Muscle layer of colon (tissue), 2 donors: ENCODE results near the gene MYO16.

Experiments
- H3K27ac ChIP-seq: one replicate; pipeline ENCODE4 v1.7.0; 2013; ENCODE audit warnings: low read depth, mild to moderate bottlenecking, low read length, moderate library complexity
- H3K27me3 ChIP-seq, 2 donors: one replicate each; pipeline ENCODE4 v1.7.0; 2013; ENCODE audit warnings: low read length in 2 of 2, mild to moderate bottlenecking in 2 of 2; ENCODE audit not compliant: insufficient read depth in 2 of 2, control insufficient read depth in 1 of 2
- H3K36me3 ChIP-seq: one replicate; pipeline ENCODE4 v1.7.0; 2013; ENCODE audit warnings: mild to moderate bottlenecking, low read length; ENCODE audit not compliant: insufficient read depth
- H3K4me1 ChIP-seq: one replicate; pipeline ENCODE4 v1.7.0; 2013; ENCODE audit warnings: mild to moderate bottlenecking, low read length; ENCODE audit not compliant: insufficient read depth
- H3K4me3 ChIP-seq, 2 donors: one replicate each; pipeline ENCODE4 v1.7.0; 2013; ENCODE audit warnings: low read length in 2 of 2, low read depth in 1 of 2, mild to moderate bottlenecking in 1 of 2, moderate library complexity in 1 of 2
- H3K9ac ChIP-seq: one replicate; pipeline ENCODE4 v1.7.0; 2013; ENCODE audit warnings: low read length
- H3K9me3 ChIP-seq: one replicate; pipeline ENCODE4 v1.7.0; 2013; ENCODE audit warnings: mild to moderate bottlenecking, low read length
- donor health status: abdominal sarcoma.
- donor health status: Adenocarcinoma of cecum.

The MYO16 gene

DNA sequence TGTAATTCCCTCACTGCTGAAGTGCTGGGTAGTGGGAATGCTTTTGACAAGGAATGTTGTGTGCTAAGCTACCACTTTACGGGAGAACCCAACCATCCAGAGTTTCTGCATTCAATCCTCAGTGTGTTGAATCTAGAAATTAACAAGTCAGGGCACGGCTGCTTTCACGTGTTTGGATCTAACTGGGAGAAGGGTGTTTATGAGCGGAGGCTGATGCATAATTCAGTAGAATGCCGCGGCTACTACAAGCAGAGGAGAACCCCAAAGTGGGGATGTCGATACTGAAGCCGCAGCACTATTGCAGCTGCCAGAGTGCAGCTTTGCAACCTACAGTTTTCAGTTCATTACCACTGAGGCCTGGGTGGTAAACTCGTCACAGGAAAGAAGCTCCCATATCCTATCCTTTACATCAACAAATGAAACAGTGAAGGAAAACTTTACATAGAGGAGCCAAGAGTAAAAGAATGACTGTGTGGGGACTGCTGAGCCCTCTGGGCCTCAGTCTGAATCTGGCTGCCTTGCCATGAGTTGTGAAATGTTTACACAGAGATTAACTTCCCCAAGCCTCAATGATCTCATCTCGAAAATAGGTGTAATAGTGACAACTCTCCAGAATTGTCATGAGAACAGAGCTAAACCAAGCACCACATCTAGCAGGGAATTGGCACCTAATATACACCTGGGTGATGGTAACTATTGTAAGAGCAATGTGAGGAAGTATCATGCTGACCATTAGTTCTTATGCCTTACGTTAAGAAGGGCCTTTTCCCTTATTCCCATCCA lies 531.7 kb downstream of the MYO16 start:
- Histone ChIP-seq H3K9ac (no peak overlapping the region), H3K9me3 (no peaks in the 10 kb centered on the region), H3K36me3 (no peaks in the 10 kb centered on the region), H3K27ac (no peak overlapping the region), H3K4me3 (no peak overlapping the region), H3K27me3 (no peaks in the 10 kb centered on the region), H3K4me1 (peaks cover 4% of the 10 kb centered on the region)

DNA sequence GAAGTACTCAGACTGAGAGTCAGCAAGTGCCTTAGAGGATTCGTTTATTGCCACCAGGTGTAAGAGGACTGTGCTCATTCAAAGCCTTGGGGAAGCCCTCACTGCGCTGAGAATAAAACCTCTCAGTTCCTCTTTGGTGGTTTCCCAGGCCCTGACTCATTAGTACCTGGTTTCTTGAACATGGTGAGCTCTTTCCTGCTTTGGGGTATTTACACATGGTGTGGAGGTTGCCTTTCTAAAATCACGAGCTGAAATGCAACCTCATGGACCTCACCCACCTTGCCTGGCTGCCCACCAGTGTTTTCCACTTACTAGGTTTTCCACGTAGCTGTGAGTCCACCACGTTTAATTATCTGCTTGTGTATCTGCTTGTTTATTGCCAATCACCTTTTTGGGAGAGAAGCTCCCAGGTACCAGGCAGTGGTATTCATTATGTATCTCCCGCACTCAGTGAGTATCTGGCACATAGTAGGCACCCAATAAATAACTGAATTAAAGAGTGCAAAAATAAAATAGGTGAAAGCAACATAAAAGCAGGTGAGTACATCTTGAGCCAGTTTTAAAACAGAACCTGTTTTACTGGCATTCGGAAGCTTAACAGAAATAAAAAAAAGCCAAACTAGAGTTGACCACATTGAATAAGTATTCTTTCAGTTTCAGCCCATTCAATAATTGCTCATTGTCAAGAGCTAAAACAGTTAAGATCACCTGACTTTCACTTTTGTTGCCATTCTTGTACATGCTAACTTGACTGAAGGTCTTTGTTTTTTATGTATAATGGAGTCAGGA lies 533.0 kb downstream of the MYO16 start:
- Histone ChIP-seq H3K9ac (no peak overlapping the region), H3K9me3 (no peaks in the 10 kb centered on the region), H3K27me3 (no peaks in the 10 kb centered on the region), H3K27ac (no peak overlapping the region), H3K4me3 (no peak overlapping the region), H3K36me3 (no peaks in the 10 kb centered on the region), H3K4me1 (no peaks in the 10 kb centered on the region)

DNA sequence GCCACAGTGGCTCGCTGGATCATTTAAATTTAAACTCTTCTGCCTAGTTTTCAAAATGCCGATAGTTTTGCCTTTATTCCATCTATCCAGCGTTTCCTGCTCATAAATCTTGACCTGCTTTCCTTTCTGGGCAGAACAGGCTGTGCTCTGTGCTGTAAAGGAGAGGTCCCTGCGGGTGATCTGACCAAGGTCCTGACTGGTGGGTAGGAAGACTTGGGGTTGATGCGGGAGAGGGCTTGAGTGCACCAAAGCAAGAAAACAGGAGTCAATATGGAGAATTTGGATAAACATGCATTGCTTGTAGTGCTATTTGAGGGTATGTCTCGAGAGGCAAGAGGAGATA lies 533.6 kb downstream of the MYO16 start:
- no peaks in the 10 kb centered on the region for H3K36me3 ChIP-seq
- no peak overlapping the region for H3K9ac ChIP-seq
- H3K4me1 ChIP-seq: no peaks in the 10 kb centered on the region
- H3K9me3 ChIP-seq: no peaks in the 10 kb centered on the region
- no peaks in the 10 kb centered on the region for H3K27me3 ChIP-seq
- no peak overlapping the region for H3K4me3 ChIP-seq
- H3K27ac ChIP-seq: no peak overlapping the region

DNA sequence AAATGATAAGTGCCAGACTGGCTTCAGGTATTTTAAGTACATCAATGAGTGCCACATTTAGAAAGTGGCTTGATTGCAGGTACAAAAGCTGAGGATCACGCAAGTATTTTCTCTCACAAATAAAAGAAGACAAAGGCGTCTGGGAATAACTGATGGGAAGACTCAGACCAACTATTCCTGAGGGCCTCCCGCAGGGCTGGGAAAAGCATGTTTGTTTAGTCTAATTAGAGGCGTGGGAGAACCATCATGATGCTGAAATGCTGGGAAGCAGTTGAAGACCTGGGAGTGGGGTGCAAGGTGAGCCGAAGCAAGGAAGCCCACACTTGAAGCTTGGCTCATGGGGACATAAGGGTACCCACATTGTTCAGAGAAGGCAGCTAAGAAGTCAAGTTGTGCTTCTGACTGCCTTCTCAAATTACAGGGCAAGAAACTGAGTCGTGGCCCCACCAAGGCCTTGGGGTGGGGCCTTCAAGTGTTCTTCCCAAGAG lies 536.0 kb downstream of the MYO16 start:
- no peaks in the 10 kb centered on the region for H3K4me1 ChIP-seq
- H3K36me3 ChIP-seq: no peaks in the 10 kb centered on the region
- H3K9ac ChIP-seq: no peak overlapping the region

DNA sequence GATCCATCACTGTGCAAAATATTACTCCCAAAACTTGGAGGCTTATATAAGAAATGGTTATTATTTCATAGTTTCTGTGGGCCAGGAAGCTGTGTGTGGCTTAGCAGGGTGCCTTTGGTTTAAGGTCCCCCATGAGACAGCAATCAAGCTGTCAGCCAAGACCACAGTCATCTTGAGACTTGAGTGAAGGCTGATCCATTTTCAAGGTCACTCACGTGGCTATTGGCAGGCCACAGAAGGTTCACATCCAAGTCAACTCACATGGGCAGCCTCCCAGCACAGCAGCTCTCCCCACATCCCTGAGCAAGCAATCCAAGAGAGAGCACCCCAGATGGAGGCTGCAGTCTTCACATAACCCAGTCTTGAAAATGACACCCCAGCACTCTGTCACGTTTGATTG lies 537.4 kb downstream of the MYO16 start:
- Histone ChIP-seq H3K27me3 (no peaks in the 10 kb centered on the region), H3K4me3 (no peak overlapping the region), H3K36me3 (no peaks in the 10 kb centered on the region), H3K27ac (no peak overlapping the region), H3K9me3 (no peaks in the 10 kb centered on the region), H3K4me1 (no peaks in the 10 kb centered on the region), H3K9ac (no peak overlapping the region)

More for the DNA sequence above, 536.0 kb downstream of the MYO16 start:
- H3K27me3 ChIP-seq: no peaks in the 10 kb centered on the region
- no peaks in the 10 kb centered on the region for H3K9me3 ChIP-seq
- no peak overlapping the region for H3K27ac ChIP-seq
- no peak overlapping the region for H3K4me3 ChIP-seq

DNA sequence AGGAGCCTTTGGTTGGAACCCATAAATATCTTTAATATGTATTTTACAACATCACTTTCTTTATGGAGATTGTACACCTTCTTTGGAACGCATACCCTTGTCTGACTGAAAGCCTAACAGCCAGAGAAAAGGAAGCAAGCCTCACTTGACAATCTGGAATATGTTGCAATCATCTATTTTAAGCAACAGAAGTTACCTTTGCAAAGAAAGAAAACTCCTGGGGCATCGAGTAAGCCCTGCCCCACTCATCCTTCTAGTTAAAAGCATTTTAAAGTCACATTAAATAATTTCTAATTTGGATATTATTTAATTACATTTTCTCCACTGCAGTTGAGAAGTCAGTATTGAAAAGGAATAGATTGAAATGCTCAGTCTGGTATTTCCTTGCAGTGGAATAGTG lies 542.7 kb downstream of the MYO16 start:
- no peak overlapping the region for H3K27ac ChIP-seq
- H3K9ac ChIP-seq: no peak overlapping the region
- no peaks in the 10 kb centered on the region for H3K9me3 ChIP-seq
- no peaks in the 10 kb centered on the region for H3K4me1 ChIP-seq
- H3K36me3 ChIP-seq: no peaks in the 10 kb centered on the region
- H3K4me3 ChIP-seq: no peak overlapping the region
- no peaks in the 10 kb centered on the region for H3K27me3 ChIP-seq

DNA sequence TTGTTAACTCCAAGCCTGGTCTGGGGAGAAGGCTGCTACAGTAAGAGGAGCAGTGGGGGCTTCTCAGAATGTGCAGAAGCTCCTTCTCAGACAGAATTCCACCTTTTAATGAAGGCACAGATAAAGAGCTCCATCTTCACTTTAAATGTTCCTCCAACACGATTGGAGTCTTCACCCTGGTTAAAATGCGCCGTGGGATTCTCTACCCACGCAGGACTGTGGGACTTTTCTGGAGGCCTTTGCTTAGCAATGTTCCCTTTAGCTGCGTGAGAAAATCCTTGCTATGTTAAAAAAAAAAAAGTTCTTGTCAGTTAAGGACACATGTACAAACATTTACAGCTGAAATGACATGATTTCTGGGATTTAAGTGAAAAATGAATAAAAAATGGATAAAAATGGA lies 546.3 kb downstream of the MYO16 start:
- no peaks in the 10 kb centered on the region for H3K9me3 ChIP-seq
- no peaks in the 10 kb centered on the region for H3K27me3 ChIP-seq
- H3K4me1 ChIP-seq: no peaks in the 10 kb centered on the region
- H3K4me3 ChIP-seq: no peak overlapping the region
- H3K9ac ChIP-seq: no peak overlapping the region
- no peak overlapping the region for H3K27ac ChIP-seq
- no peaks in the 10 kb centered on the region for H3K36me3 ChIP-seq

DNA sequence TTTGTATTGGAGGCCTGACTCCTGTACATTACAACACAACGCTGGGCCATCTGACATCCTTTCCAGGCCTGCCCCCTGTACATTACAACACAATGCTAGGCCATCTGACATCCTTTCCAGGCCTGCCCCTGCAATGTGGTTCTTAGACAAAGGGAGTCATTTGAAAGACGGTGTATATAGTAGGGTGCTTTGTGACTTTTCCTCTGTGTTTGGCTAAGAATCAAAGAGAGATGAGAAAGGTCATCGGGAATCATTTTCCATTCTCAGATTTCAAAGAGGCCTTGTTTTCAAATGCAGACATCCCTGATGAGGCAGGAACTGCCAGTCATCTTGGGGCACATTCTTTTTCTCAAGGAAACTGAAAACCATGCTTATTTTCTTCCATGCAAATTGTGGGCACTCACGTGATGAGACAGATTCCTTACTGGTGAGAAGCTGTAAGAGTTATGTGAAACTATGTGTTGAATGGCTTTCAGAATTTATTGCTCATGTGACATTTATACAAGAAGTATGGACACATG lies 551.6 kb downstream of the MYO16 start:
- H3K4me1 ChIP-seq: no peaks in the 10 kb centered on the region
- no peak overlapping the region for H3K27ac ChIP-seq
- H3K9me3 ChIP-seq: no peaks in the 10 kb centered on the region
- no peaks in the 10 kb centered on the region for H3K36me3 ChIP-seq
- H3K4me3 ChIP-seq: no peak overlapping the region
- H3K9ac ChIP-seq: no peak overlapping the region
- no peaks in the 10 kb centered on the region for H3K27me3 ChIP-seq

DNA sequence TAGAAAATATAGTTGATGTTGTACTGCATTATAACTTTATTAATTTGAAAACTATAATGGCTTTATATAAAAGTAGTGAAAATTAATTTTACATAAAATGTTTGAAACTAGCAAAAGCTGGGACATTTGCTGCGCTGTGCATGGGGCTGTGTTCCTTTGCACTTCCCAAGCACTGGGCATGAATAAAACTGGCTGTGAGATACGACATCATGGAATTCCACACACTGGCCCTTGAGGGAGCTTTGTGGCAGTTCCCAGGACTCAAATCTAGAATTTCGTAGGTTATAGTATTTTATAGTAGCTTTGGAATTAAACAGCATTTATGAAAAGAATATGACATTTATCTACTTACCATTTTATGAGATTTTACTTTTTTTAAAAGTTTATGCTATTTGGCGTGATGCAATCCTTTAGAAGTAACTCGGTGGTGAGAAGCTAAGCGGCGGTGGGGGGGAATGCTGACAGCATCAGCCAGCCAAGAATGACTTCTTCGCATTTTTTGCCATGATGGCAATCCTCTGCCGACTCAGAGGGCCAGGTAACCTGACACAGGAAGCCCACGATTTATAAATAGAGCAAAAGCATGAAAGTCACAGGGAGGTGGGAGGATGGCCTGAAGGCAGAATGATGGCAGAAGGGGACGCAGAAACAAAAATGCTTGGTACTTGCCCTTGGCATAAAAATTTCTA lies 553.5 kb downstream of the MYO16 start:
- no peaks in the 10 kb centered on the region for H3K36me3 ChIP-seq
- H3K27me3 ChIP-seq: no peaks in the 10 kb centered on the region
- no peak overlapping the region for H3K27ac ChIP-seq
- no peak overlapping the region for H3K4me3 ChIP-seq
- H3K4me1 ChIP-seq: no peaks in the 10 kb centered on the region
- H3K9ac ChIP-seq: no peak overlapping the region
- no peaks in the 10 kb centered on the region for H3K9me3 ChIP-seq

DNA sequence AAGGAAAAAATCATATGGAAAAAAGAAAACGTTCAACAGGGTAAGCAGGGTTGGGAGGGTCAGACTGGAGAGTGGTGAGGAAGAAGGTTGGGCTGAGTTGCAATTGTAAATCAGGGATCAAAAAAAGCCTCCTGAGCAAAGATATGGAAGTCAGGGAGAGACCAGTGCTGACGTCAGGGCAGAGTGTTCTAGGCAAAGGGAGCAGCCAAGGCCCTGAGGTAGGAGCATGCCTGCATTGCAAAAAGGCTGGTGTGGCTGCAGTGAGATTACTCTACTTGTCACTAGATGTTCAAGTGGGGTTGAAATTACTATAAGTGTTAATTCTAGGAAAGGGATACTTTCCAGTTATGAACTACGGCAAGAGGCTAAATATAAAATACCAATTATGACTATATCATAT lies 562.0 kb downstream of the MYO16 start:
- Histone ChIP-seq H3K4me3 (no peak overlapping the region), H3K27me3 (no peaks in the 10 kb centered on the region), H3K4me1 (no peaks in the 10 kb centered on the region), H3K36me3 (no peaks in the 10 kb centered on the region), H3K27ac (no peak overlapping the region), H3K9ac (no peak overlapping the region), H3K9me3 (no peaks in the 10 kb centered on the region)

DNA sequence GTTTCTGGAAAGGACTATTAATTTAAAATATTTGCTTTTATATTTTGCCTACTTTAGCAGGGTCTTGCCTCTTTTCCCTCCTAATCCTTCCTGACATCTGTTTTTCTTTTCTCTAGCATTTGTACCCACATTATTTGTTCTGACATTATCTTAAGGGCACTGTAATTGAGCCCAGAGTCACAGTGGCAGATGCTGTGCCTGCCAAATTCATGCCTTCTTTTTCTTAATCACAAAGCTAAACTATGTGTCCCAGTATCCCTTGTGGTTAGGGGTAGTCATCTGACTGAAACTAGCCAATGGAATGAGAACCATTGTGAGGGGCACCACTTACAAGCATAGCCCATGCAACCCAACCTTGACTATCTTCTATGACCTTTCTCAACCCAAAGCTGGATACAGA lies 562.9 kb downstream of the MYO16 start:
- Histone ChIP-seq H3K4me3 (no peak overlapping the region), H3K9ac (no peak overlapping the region), H3K36me3 (no peaks in the 10 kb centered on the region), H3K27me3 (no peaks in the 10 kb centered on the region), H3K27ac (no peak overlapping the region), H3K4me1 (no peaks in the 10 kb centered on the region), H3K9me3 (no peaks in the 10 kb centered on the region)
